KBM-7 (cell line): ENCODE data around the gene HSPB2.
"Not testable (repeated sequence)": the region's sequence is repeated elsewhere in the genome, so short reads cannot be mapped to it uniquely, and the experiment has no call there.

Source experiments
- DNase-seq: peaks from one replicate; pipeline ENCODE4 v3.0.0-alpha.2; 2015
- in situ Hi-C: fragments of 300-500 bp; cut with MboI; formaldehyde crosslinking; loops from 2 replicates; pipeline ENCODE4 v1.14.3; 2020; ENCODE audit warnings: low sequenced_read_pairs, low pct_unique_long_range_greater_than_20kb, mixed read lengths

The HSPB2 gene, protein sequence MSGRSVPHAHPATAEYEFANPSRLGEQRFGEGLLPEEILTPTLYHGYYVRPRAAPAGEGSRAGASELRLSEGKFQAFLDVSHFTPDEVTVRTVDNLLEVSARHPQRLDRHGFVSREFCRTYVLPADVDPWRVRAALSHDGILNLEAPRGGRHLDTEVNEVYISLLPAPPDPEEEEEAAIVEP

DNA sequence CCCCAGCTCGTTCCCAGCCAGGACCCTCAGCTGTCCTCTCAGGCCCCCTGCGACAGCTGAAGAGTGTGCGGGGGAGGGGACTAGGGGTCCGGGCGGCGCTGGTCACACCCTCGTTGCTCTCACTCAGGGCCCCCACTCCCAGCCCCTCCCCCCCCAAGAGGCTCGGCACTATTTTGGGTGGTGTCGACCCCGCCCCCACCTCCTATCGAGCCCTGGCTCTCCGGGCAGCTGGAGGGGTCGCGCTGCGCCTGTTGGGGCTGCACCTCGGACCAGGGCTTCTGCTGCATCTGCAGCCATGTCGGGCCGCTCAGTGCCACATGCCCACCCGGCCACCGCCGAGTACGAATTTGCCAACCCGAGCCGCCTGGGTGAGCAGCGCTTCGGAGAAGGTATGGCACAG is at the start of gene HSPB2:
Gene HSPB2 (plus strand): TSS at position 200 of the 400 bp plus-strand sequence. CDS start 96 bp downstream, at position 296.
- DNase-seq: no peak
- in situ Hi-C loops: no loop called here

DNA sequence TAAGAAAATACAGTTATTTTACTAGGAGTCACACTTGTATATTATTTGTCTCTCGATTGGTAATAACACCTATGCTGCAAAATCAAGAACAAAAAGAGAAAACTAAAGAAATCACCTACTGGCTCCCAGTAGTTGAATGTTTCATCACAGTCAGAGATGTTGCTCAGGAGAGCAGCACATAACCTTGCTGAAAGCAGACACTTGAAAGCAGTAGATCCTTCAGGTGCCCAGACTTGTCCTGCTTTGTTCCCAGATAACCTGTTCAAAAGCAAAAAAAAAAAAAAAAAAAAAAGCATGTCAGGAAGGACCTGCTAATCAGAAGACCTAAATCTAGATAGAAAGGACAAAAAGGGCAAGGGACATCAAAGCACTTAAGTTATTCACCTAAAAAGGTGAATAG is 42.4 kb upstream of the HSPB2 start:
- in situ Hi-C loops: no loop called here
- no peak for DNase-seq

DNA sequence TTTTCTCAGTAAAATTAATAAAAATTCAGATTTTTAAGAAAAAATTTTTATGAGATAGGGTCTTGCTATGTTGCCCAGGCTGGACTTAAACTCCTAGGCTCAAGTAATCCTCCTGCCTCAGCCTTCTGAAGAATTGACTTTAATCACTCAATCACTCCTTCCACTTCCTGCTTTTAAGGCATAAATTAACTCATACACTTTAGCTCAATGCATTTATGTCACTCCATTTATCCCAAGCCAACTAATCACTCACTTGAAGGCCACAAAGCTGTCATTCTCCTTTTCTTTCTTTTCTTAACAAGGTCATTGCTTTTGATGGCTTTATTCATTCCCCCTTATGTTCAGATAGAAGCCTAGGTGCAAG is 42.0 kb upstream of the HSPB2 start:
- DNase-seq: no peak
- in situ Hi-C loops: no loop called here

DNA sequence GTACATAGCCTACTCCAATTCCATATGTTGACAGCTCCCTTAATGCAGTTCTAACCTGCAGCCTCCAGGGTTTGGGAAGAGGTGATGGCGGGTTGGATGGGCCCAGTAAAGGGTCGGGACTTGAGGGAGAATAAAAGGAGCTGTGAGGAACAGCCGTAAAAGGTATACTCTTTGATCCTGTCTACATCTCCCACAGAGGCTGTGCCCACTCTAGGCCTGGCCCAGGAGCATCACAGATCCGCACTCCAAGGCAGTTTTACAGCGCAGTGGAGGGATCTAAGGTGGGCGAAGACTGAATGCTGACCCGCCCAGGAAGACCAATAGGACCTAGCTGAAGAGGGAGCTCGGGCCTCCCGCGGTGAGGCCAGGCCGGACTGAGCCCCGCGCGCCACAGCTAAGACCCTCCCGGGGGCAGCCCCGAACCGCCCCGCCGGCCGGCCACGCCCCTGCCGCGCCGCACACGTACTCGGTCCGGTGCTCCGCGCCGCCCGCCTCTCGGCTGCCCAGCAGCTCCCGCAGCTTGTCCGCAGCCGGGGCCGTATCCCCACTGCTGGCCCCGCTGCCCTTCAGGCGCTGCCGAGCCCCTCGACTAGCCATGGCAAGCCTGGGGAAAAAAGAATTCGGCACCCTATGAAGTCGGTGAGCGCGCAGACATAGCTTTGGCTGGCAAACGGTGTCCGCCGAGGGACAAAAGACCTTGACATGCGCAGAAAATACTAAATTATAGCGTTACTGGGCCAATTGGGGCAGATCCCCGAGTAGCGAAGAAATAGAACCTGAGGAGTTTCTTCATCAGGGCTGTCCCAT is 41.4 kb upstream of the HSPB2 start, which contains the start of gene ALG9:
Gene ALG9 (minus strand): TSS at position 696 of the 807 bp plus-strand sequence. CDS start 99 bp downstream, at position 597.
- in situ Hi-C loops: no loop called here
- peak; percentile 84 for DNase-seq

DNA sequence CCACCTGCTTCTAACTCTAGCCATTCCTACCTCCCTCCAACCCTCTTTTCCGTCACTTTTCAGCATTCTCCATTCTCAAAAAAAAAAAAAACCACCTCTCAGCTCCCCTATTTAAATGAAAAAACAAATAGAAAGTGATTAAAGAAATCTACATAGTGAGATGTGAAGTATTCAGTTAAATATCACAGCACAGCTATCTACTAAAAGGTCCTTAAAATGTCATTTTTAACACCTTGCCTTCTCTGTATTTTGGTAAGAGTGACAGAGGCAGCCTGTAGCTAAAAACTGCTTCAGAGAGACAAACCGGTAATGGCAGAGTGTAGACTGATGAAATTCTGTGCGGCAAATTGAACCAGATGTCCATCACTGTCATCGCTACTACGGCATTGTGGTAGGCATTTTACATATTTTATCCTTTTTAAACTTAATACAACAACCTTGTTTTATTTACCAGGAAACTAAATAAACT is 40.8 kb upstream of the HSPB2 start:
- in situ Hi-C loops: no loop called here
- DNase-seq: no peak

DNA sequence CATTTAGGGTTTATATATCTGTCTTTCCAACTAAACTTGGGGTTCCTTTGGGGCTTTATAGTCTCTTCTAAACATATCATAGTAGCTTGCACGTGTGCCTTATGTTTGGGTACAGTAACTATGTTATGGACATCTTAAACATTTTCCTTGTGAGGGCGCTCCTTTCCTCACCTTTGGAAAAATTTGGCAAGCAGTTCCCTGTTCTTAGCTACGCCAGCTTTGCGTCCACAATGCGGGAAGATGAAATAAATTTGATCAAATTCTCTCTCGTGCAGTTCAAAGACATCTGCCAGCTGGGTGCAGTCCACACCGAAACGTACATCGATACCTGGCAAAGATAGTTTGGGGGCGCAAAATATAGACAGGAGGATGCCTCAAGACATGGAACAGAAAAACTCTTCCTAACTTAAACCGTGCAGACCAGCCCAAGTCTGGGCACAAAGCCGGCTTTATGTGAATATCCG is 34.1 kb upstream of the HSPB2 start:
- DNase-seq: no peak
- in situ Hi-C loops: no loop called here

DNA sequence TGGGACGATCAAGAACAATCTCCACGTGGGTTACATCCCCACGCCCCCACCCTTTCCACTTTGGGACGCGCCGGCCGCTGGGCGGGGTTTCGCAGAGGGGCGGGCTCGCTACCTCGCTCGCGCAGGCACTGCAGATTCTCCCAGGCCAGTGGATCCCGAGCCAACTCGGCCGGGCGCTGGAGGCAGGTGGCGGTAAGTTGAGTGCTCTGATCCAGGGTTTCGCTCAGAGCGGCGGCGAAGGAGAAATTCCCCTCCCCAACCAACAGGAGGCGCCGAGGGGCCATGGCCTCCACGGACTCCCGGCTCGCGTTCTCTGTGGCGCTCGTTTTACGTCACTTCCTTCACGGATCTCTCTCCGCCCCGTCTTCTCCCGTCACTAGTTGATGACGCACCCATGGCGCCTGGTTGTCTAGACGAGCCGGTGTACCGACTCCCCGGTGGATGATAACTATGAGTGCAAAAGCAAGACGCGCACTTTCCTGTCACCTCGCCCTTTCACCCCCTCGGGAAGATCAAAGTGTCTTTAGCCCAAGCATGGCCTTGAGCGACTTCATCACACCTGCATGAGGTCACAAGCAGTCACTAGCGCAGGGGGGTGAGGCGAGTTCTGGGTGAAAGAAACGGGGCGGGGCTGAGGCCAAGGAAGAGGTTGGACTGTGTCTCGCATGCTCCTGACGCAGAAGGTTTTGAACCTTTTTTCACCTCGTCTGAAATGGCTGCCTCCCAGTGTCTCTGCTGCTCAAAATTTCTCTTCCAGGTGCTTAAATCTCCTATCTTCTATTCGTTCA is 33.5 kb upstream of the HSPB2 start, which contains the start of the genes CFAP68 and FDXACB1:
Gene CFAP68 (plus strand): TSS at position 693 of the 788 bp plus-strand sequence. CDS start 20 bp downstream, at position 713.
Gene FDXACB1 (minus strand): TSS at position 317 of the 788 bp plus-strand sequence. CDS start 33 bp downstream, at position 284.
- DNase-seq: peak; percentile 98
- in situ Hi-C loops: no loop called here

DNA sequence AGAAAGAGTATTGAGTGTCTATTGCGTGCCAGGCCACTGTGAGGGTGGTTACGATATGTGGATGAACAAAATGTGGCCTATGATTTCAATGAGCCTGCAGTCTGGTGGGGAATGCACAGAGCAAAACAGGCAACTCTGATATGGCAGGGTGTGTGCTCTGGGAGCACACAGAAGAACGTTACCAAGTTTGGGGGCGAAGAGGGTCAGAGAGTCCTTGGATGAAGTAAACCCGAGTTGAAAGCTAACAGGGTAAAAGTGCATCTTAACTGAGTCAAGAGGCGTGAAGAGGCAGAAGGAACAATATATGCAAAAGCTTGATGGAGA is 32.9 kb upstream of the HSPB2 start:
- DNase-seq: no peak
- in situ Hi-C loops: no loop called here

DNA sequence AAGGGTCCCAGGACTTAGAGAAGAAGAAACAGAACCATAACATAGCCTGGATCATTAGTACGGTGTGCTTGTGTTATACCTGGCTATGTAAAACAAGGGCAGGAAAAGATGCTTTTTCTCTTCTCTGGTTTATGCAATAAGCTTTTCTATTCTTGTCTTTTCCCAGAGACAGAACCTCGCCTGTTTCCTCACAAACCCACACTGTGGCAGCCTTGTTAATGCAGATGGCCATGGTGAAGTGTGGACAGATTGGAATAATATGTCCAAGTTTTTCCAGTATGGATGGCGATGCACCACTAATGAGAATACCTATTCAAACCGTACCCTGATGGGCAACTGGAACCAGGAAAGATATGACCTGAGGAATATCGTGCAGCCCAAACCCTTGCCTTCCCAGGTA is 30.3 kb upstream of the HSPB2 start:
- in situ Hi-C loops: no loop called here
- no peak for DNase-seq

DNA sequence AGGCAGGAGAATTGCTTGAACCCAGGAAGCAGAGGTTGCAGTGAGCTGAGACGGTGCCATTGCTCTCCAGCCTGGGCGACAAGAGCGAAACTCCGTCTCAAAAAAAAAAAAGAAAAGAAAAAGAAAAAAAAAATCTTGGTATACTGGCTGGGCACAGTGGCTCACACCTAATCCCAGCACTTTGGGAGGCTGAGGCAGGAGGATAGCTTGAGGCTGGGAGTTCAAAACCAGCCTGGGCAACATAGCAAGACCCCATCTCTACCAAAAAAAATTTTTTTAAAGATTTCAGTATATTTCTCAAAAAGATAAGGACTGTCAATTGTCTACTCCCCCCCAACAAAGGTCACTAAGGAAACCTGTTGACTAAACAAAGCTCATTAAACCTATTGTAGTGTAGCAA is 27.5 kb upstream of the HSPB2 start:
- in situ Hi-C loops, DNase-seq: not testable (repeated sequence)

DNA sequence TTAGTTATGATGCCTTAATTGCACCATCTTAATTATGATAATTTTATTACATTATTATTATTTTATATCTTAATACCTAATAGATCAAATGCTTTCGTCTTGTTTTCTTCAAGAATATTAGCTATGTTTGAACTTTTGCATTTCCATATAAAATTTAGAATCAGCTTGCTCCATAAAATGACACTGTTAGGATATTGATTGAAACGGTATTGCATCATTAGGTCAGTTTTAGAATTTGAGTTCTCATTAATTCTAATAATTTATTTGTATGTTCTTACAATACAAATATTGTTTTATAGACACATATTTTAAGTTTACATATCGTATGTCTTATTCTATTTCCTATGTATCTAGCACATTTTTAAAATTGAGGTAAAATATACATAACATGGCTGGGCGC is 26.5 kb upstream of the HSPB2 start:
- in situ Hi-C loops: no loop called here
- no peak for DNase-seq

DNA sequence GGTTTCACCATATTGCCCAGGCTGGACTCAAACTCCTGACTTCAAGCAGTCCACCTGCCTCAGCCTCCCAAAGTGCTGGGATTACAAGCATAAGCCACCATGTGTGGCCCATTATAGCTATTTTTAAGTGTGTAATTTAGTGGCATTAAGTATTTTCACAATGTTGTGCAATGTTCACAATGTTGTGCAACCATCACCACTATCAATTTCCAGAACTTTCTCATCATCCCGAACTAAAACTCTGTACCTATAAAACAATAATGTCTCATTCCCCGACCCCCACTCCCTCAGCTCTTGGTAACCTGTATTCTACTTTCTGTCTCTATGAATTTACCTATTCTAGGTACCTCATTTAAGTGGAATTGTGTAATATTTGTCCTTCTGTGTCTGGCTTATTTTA is 25.7 kb upstream of the HSPB2 start:
- no peak for DNase-seq
- in situ Hi-C loops: no loop called here

DNA sequence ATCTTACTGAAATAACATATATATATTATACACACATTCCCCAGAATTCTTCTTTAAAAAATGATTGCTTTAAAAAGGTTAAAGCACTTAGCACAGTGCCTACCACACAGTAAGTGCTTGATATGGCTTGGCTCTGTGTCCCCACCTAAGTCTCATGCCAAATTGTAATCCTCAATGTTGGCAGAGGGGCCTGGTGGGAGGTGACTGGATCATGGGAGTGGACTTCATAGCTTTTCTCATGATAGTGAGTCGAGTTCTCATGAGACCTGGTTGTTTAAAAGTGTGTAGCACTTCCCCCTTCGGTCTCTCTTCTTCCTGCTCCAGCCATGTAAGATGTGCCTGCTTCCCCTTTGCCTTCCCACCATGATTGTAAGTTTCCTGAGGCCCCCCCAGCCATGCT is 7.1 kb upstream of the HSPB2 start:
- in situ Hi-C loops: no loop called here
- no peak for DNase-seq

DNA sequence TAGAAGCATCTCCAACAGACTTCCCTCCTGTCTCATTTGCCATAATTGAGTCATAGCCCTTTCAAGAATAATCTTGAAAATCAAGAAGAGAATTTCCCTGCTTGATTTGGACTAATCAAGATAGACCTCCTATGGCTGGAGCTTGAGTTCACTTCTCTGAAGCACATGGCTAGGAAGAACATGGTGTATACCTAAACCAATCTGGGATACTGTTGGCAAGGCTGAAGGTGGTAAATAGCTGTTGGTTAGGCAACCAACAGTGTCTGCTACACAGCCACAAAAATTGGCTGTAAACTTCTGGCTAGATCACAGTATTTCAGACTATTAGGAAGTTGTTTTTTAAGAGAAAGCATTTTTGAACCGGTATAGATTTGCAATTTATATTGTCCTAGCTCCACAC is 5.9 kb upstream of the HSPB2 start:
- in situ Hi-C loops: no loop called here
- no peak for DNase-seq

DNA sequence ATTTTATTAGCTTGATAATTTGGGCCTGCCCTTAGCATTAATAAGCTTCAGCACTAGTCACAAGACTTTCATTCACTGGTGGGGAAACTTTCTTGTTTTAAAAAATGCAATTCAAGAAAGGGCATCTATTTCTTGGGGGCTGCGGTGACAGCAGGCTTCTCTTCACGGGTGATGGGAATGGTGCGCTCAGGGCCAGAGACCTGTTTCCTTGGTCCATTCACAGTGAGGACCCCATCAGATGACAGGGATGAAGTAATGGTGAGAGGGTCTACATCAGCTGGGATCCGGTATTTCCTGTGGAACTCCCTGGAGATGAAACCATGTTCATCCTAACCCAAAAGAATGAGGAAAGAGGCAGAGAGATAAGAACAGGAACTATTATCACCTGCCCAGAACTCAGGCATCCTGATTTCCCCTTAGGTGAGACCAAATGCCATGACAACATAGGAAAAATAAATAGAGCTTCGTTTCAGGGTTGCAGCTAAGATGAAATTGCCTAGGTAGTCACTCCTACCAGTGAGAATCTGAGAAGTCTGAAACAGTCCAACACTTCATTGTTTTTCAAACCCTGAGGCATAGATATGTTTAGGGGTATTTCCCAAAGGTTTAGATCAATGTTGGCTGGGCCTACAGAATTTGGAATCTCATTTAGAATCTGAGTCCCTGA is 3.8 kb upstream of the HSPB2 start:
- DNase-seq: no peak
- in situ Hi-C loops: no loop called here

DNA sequence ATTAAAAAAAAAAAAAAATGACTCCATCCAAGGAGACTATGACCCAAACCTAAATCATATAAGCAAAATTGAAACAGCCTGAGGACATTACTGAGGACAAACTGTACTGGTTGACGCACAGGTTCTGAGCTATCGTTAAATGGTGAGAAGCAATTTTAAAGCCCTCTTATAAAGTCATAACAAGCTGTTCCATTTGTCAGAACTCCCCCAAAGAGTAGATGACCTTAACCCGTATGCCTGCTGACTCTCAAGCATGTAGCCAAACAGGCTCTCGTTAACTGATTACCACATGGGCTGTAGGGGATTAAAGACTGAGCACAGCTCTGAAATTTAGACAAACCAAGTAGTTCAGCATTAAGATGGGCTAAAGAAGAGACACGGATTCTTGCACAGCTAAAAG is 3.2 kb upstream of the HSPB2 start:
- in situ Hi-C loops: no loop called here
- DNase-seq: no peak

DNA sequence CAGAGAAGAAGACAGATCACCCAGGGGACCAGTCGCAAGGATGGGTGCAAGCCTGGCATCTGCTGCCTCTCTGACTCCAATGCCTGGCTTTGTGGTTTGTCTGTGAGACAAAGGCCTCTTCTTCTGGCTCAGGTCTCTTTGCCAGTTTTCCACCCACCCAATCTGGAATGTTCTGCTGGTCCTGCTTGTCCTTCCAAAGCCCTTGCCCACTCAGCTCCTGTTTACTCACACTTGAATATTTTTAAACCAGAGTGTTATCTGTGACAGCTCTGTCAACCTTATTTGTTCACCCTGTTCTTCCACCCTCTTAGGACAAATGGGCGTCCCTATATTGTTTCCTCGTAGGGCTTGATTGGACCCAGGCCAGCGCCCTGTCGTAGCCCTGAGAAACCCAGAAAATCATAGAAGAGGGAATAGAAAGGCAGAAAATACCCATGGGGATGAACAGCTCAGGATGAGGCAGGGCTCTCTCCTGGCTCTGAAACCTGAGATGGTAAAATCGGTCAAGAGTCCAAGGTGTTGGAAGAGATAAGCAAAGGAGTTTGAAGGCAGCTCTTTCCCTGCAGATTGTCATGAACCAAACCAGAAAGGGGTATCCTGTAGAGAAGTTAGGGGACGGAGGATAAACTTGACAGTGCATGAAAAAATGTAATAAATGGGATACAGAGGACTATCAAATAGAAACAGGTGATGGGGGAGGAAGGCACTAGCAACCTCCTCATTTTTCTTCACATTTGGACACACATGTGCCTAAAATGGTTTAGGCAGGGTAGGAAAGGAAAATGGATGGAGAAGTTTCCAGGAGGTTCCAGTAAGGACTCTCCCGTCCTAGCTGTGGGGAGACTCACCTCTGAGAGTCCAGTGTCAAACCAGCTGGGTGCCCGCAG is 1.6 kb upstream of the HSPB2 start:
- in situ Hi-C loops: no loop called here

More for the DNA sequence above, 1.6 kb upstream of the HSPB2 start:
- no peak for DNase-seq
